RCC 7860 (cell line): ENCODE data around the gene CTSV.
"Not testable (repeated sequence)": the region's sequence is repeated elsewhere in the genome, so short reads cannot be mapped to it uniquely, and the experiment has no call there.

Experiments used
- DNase-seq: peaks from one replicate; pipeline ENCODE4 v3.0.0-alpha.2; 2015; ENCODE audit warnings: low spot score
- FAIRE-seq: peaks from 2 replicates; lab custom pipeline; 2012; peaks lifted over from hg19 to GRCh38; lab: Jason Lieb, UNC

Gene CTSV

DNA sequence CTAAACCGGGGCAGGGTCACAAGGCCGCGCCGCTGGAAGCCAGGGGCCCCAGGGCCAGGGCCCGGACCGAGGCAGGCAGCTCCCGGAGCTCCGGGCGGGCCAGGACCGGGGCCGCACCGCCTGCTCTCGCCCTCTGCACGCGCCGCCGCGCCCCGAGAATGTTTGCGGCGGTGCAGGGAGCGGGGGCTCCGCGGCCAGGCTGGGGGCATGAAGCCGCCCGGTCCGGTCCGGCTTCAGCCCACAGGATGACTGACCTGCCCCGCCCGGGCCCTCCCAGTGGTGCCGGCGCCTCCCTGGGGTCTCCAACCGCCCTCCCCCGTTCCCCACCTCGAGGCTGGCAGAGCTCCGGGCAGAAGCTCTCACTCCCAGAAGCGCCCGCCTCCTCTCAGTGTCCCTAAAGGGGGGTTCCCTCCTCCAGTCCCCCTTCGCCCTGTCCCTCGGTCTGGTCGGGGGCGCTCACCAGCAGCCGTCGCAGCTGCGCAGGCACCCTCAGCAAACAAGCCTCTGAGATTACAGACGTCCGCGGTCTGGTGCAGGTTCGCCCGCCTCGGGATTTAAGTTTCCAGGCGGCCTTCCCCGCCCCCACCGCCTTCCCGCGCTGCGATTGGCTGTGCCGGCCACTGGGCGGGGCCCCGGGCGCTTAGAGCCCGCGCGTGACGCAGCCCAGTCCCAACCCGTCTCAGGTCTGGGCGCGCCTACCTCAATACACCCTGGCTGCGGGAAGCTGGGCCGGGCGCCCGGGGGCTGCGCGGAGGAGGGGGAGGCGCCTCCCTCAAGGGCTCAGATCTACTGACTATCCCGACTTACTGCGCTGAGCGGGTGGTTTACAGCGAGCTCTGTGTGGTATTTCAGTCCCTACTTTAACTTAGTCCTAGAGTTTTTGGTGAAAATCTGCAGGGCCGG is at the start of gene CTSV:
TSS of gene CTSV (minus strand) at position 532 of the 903 bp plus-strand sequence. CDS start 1,099 bp downstream, outside the sequence.
- FAIRE-seq (peak; percentile 46), DNase-seq (peak; percentile 70)

DNA sequence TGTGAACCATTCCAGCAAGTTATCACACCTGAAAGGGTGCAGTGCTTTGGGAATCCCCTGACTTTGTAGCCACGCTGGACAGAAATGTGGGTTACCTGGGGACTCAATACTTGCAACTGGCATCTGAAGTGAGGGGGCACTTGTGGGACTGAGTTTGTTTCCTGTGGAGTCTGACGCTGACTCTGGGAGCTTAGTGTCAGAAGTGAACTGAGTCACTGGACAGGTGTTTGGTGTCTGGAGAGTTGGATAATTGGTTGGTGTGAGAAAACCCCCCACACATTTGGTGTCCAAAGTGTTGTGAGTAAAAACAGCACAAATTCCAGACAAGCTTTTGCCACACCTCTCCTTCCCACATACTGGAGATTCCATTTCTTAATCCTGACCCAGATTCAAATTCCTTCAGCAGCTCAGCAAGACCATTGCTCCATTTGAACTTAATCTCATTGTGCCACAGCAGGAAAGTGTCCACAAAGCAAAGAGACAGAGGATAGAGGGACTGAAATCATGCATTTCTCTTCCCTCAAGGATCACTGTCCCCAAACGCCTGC is 48.8 kb upstream of the CTSV start:
- not testable (repeated sequence) for FAIRE-seq, DNase-seq

GRCh38 chr9:97084562-97084991 is 45.6 kb upstream of the CTSV start:
- DNase-seq, FAIRE-seq: not testable (repeated sequence)

- no peak for FAIRE-seq
- DNase-seq, result no peak
Measured at GRCh38 chr9:97078362-97078761, 39.4 kb upstream of the CTSV start.

GRCh38 chr9:97077452-97078295 is 38.7 kb upstream of the CTSV start:
- no peak for FAIRE-seq
- DNase-seq, result no peak

DNA sequence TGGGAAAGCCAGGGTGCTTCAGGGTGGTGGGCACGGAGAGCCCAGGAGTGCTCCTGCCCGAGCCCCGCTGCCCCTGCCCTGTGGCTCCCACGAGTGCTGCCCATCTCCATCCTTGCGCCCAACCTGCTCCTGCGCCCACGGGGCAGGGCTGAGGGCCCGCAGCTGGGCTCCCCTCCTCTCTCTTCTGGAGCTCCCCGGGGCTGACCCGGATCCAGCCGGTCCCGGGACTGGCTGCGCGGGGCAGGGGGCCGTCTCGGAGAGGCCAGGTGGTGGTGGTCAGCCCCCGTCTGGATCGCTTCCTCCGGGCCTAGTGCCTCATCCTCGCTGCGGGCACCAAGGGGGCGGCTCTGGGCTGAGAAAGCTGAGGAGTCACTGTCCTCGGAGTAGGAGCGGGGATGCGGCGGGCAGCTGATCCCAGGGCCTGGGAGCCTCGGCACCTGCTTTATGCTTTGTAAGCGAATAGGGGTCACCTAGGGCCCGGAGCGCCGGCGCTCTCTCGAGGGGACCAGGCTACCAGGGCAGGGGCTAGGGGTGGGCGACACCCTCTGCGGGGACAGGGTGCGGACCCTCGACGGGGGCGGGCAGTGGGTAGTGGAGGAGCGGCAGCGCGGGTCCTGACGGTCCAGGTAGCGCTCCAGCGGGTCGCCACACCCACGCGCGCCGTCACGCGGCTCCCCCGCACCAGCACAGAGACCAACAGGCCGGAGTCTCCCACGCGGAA is 37.9 kb upstream of the CTSV start:
- not testable (repeated sequence) for FAIRE-seq, DNase-seq

- no peak for FAIRE-seq
- DNase-seq, result no peak
Measured at GRCh38 chr9:97076238-97076637, 37.3 kb upstream of the CTSV start.

DNA sequence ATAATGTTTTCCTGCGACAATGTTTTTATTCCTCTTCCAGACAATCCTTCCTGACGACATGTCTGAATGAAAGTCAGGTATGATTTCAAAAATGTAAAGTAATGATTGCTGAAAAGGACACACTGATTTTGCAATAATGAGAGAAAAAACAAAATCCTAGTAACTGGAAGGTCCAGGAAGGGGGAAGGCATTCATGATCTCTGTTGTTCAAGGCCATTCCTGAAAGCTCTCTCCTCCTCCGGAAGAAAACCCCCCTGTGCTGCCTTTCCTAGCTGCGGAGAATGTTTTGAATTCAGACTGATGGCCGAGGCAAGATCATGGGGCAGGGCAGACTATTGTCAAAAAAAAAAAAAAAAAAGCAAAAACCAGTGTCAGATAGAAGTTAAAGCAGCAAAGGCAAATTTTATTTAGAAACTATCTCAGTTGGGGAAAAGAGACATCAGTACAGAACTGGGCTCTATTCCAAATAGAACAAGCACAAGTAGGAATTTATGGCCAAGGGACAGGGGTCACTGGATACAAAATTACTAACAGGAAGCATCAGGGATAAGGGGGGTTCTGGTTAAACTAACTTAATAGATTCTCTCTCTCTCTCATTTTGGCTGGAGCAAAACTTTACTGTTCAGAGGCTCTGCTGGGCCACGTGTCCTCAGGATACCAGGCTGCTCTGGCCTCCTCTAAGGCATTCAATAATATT is 36.5 kb upstream of the CTSV start:
- FAIRE-seq (no peak), DNase-seq (no peak)

DNA sequence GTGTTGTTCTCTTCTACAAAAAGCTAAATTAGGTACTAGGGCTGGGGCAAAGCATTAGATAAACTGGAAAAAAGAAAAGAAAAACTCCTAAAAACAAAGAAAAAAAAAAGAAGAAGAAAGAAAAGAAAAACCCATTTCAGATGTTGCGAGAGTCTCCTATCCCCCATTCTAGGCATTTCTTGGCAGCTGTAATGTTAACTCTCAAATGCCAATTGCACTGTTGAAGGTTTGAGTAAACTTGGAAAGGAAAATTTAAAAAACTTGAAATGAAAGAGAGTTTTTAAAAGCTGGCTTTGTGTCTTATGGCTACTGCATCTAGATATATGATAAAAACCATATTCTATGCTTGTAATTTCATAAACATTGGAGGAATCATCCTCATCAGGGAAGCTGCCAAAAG is 34.6 kb upstream of the CTSV start:
- no peak for DNase-seq

GRCh38 chr9:97072285-97072776 is 33.4 kb upstream of the CTSV start:
- FAIRE-seq, result no peak
- DNase-seq, result no peak

More for the DNA sequence above, 34.6 kb upstream of the CTSV start:
- no peak for FAIRE-seq

DNA sequence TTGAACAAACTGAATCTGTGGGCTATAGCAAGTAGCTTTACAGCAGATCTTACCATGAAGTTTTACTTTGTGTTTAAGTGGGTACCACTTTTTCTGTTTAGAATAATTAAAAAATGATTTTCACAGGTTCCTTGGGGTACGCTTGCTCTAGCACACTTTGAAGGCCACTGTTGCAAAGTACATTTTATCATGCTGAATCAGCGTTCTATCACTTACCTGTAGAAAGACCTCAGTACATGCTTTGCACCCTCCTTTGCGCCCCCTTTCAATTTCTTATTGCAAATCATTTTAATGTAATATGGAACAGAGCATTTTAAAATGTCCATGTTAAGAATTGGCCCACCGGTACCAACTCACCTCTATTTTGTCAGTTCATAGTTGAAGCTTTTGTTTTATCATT is 31.4 kb upstream of the CTSV start:
- not testable (repeated sequence) for FAIRE-seq

DNA sequence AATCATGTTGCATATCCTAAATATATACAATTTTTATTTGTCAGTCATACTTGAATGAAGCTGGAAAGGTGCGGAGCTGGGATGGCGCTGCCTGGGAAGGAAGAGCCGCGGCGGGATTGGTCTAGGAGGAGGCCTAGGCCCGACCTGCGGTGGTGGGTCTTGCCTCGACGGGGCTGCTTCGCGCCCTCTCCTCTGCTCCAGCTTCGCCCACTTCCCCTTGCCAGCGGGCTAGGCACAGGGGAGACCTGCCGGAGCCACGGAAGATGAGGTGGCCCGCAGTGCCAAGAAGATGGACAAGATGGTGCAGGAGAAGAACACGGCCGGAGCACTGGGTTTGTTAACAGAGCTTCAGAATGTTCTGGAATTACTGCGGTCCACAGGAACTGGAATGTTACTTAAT is 28.5 kb upstream of the CTSV start:
- FAIRE-seq (no peak), DNase-seq (no peak)

More for the DNA sequence above, 31.4 kb upstream of the CTSV start:
- not testable (repeated sequence) for DNase-seq

DNA sequence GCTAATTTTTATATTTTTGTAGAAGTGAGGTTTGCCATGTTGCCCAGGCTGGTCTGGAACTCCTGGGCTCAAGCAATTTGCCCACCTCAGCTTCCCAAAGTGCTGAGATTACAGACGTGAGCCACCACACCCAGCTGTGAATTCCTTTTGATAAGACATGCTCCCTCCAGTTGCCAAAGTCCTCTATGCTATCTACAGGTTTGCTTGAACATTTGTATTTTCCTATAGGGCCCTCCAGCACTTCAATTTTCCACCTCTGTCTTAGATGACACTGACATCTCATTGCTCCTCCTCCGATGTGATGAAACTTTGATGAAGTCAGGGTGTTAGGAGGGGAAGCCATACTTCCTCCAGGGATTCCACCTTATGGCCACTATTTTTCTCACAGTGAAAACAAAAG is 25.2 kb upstream of the CTSV start:
- no peak for FAIRE-seq
- no peak for DNase-seq

DNA sequence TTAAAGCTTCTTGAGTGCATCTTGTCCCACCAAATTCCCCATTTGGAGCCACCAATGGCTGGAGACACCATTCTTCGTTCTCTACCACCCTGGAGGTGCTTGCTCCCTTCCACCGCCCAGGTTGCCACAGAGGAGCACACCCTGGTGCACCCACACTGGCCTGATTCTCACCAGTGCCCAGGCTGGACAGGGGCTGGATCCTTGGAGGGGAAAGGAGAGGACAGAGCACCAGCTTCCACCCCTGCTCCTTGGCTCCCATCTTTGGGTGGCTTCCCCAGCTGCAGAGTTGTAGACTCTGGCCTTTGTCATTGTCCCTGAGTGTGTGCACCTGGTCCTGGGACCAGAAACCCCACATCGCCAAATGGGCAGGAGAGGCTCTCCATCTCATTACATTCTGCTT is 21.9 kb upstream of the CTSV start:
- FAIRE-seq (no peak), DNase-seq (no peak)

GRCh38 chr9:97059626-97060025 is 20.7 kb upstream of the CTSV start:
- peak; percentile 37 for DNase-seq
- peak; percentile 81 for FAIRE-seq

- DNase-seq, result no peak
- FAIRE-seq, result no peak
Measured at GRCh38 chr9:97057651-97058050, 18.7 kb upstream of the CTSV start.

GRCh38 chr9:97055891-97056290 is 16.9 kb upstream of the CTSV start:
- FAIRE-seq, DNase-seq: not testable (repeated sequence)

- FAIRE-seq, result no peak
Measured at GRCh38 chr9:97053717-97054116, 14.8 kb upstream of the CTSV start.

DNA sequence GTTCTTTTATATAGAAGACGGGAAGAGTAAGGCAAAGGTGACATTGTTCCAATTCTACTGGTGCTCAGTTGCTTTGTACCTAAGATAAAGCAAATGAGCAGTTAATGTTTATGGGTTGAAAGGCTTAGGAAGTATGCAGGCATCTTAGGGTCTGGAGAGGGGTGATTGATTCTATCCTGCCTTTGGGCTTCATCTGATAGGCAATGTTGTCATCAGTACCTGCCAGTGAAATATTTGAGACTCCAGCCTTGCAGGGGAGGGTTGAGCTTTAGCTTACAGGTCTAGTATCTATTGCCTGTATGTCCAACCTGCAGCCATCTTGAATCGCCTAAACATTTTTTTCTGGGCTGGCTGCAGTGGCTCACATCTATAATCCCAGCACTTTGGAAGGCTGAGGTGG is 13.8 kb upstream of the CTSV start:
- DNase-seq (no peak), FAIRE-seq (no peak)

More at GRCh38 chr9:97053717-97054116, 14.8 kb upstream of the CTSV start:
- no peak for DNase-seq

GRCh38 chr9:97046228-97046627 is 7.3 kb upstream of the CTSV start:
- FAIRE-seq, result peak; percentile 51
- peak; percentile 53 for DNase-seq
